ENCODE data around the gene CENPV.

Gene CENPV

GRCh38 chr17:16381496-16381820 lies 28.2 kb upstream of the CENPV start:
- Histone ChIP-seq H3K9ac (ENCODE audit: low read length in 2 of 2) (peak overlapping the region; percentile 89 to 93), H3K36me3 (ENCODE audit: control insufficient read depth in 2 of 2, insufficient read depth in 2 of 2, low read length in 2 of 2) (peaks cover 5 to 9% of the 10 kb centered on the region in 2 donors), H3K9me3 (ENCODE audit: control insufficient read depth in 2 of 2, low read length in 2 of 2) (no peaks in the 10 kb centered on the region), H3K4me1 (ENCODE audit: control insufficient read depth, insufficient read depth, low read length) (peaks cover 19% of the 10 kb centered on the region), H3K4me3 (ENCODE audit: low read length in 2 of 2) (peak overlapping the region; percentile 89 to 90), H3K27me3 (ENCODE audit: control insufficient read depth in 1 of 2, insufficient read depth in 2 of 2, low read length in 2 of 2) (no peaks in the 10 kb centered on the region), H3K27ac (ENCODE audit: low read length) (peak overlapping the region; percentile 93)

GRCh38 chr17:16380640-16381495 lies 27.6 kb upstream of the CENPV start, which contains the start of gene UBB:
TSS of gene UBB (plus strand) at chr17:16381091. CDS start at chr17:16381908, 817 bp downstream.
- peak within 1 kb of the TSS; percentile 89 to 90 for H3K4me3 ChIP-seq (ENCODE audit: low read length in 2 of 2)
- H3K4me1 ChIP-seq (ENCODE audit: control insufficient read depth, insufficient read depth, low read length): peaks cover 19% of the 10 kb centered on the region

GRCh38 chr17:16379654-16380053 lies 26.4 kb upstream of the CENPV start:
- H3K27ac ChIP-seq (ENCODE audit: low read length): no peak overlapping the region
- no peaks in the 10 kb centered on the region for H3K9me3 ChIP-seq (ENCODE audit: control insufficient read depth in 2 of 2, low read length in 2 of 2)
- no peak overlapping the region for H3K9ac ChIP-seq (ENCODE audit: low read length in 2 of 2)
- H3K36me3 ChIP-seq (ENCODE audit: control insufficient read depth in 2 of 2, insufficient read depth in 2 of 2, low read length in 2 of 2): peaks cover 5 to 9% of the 10 kb centered on the region in 2 donors
- H3K4me1 ChIP-seq (ENCODE audit: control insufficient read depth, insufficient read depth, low read length): peaks cover 17% of the 10 kb centered on the region
- H3K27me3 ChIP-seq (ENCODE audit: control insufficient read depth in 1 of 2, insufficient read depth in 2 of 2, low read length in 2 of 2): no peaks in the 10 kb centered on the region
- H3K4me3 ChIP-seq (ENCODE audit: low read length in 2 of 2): no peak overlapping the region

More at GRCh38 chr17:16380640-16381495, 27.6 kb upstream of the CENPV start, which contains the start of gene UBB:
- H3K9me3 ChIP-seq (ENCODE audit: control insufficient read depth in 2 of 2, low read length in 2 of 2): no peaks in the 10 kb centered on the region
- H3K27ac ChIP-seq (ENCODE audit: low read length): peak within 1 kb of the TSS; percentile 93
- peaks cover 5 to 9% of the 10 kb centered on the region in 2 donors for H3K36me3 ChIP-seq (ENCODE audit: control insufficient read depth in 2 of 2, insufficient read depth in 2 of 2, low read length in 2 of 2)
- H3K9ac ChIP-seq (ENCODE audit: low read length in 2 of 2): peak within 1 kb of the TSS; percentile 89 to 93
- no peaks in the 10 kb centered on the region for H3K27me3 ChIP-seq (ENCODE audit: control insufficient read depth in 1 of 2, insufficient read depth in 2 of 2, low read length in 2 of 2)

GRCh38 chr17:16378636-16379282 lies 25.5 kb upstream of the CENPV start:
- Histone ChIP-seq H3K27me3 (ENCODE audit: control insufficient read depth in 1 of 2, insufficient read depth in 2 of 2, low read length in 2 of 2) (no peaks in the 10 kb centered on the region), H3K9ac (ENCODE audit: low read length in 2 of 2) (no peak overlapping the region), H3K4me3 (ENCODE audit: low read length in 2 of 2) (no peak overlapping the region), H3K9me3 (ENCODE audit: control insufficient read depth in 2 of 2, low read length in 2 of 2) (no peaks in the 10 kb centered on the region), H3K36me3 (ENCODE audit: control insufficient read depth in 2 of 2, insufficient read depth in 2 of 2, low read length in 2 of 2) (peaks cover 5 to 9% of the 10 kb centered on the region in 2 donors), H3K4me1 (ENCODE audit: control insufficient read depth, insufficient read depth, low read length) (peaks cover 15% of the 10 kb centered on the region), H3K27ac (ENCODE audit: low read length) (no peak overlapping the region)

- H3K9ac ChIP-seq (ENCODE audit: low read length in 2 of 2): no peak overlapping the region
- no peak overlapping the region for H3K27ac ChIP-seq (ENCODE audit: low read length)
Observed at GRCh38 chr17:16377941-16378341, 24.7 kb upstream of the CENPV start.

DNA sequence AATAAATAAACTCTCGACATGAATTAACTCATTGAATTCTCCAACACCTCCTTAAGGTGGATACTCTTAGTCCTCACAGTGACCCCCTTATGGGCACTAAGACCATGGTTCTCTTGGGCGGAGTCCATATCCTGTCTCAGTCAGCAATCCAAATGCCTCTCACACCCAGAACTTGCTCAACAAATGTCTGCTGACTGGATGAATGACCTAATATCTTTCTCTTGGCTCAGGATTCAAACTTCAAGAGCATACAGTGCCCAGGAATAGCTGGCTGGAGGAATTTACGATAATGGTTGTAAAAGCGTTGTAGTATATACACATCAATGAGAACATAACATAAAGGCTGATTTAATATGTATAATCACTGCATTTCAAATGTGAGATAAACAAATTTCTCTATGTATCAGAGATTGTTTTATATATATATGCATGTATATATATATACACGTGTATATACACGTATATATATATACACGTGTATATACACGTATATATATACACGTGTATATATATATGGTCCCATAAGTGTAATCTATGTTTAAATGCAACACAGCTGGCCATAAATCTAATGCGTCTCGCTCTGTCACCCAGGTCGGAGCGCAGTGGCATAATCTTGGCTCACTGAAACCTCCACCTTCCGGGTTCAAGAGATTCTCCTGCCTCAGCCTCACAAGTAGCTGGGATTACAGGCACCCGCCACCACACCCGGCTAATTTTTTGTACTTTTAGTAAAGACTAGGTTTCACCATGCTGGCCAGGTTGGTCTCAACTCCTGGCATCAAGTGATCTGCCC lies 21.1 kb upstream of the CENPV start:
- H3K9me3 ChIP-seq (ENCODE audit: control insufficient read depth in 2 of 2, low read length in 2 of 2): no peaks in the 10 kb centered on the region
- H3K4me3 ChIP-seq (ENCODE audit: low read length in 2 of 2): no peak overlapping the region
- no peak overlapping the region for H3K9ac ChIP-seq (ENCODE audit: low read length in 2 of 2)
- no peaks in the 10 kb centered on the region for H3K36me3 ChIP-seq (ENCODE audit: control insufficient read depth in 2 of 2, insufficient read depth in 2 of 2, low read length in 2 of 2)
- H3K4me1 ChIP-seq (ENCODE audit: control insufficient read depth, insufficient read depth, low read length): no peaks in the 10 kb centered on the region
- no peak overlapping the region for H3K27ac ChIP-seq (ENCODE audit: low read length)
- H3K27me3 ChIP-seq (ENCODE audit: control insufficient read depth in 1 of 2, insufficient read depth in 2 of 2, low read length in 2 of 2): no peaks in the 10 kb centered on the region

More at GRCh38 chr17:16377941-16378341, 24.7 kb upstream of the CENPV start:
- no peak overlapping the region for H3K4me3 ChIP-seq (ENCODE audit: low read length in 2 of 2)
- H3K4me1 ChIP-seq (ENCODE audit: control insufficient read depth, insufficient read depth, low read length): peaks cover 9% of the 10 kb centered on the region
- peaks cover under 1 to 5% of the 10 kb centered on the region in 2 donors for H3K36me3 ChIP-seq (ENCODE audit: control insufficient read depth in 2 of 2, insufficient read depth in 2 of 2, low read length in 2 of 2)
- no peaks in the 10 kb centered on the region for H3K9me3 ChIP-seq (ENCODE audit: control insufficient read depth in 2 of 2, low read length in 2 of 2)
- H3K27me3 ChIP-seq (ENCODE audit: control insufficient read depth in 1 of 2, insufficient read depth in 2 of 2, low read length in 2 of 2): no peaks in the 10 kb centered on the region

DNA sequence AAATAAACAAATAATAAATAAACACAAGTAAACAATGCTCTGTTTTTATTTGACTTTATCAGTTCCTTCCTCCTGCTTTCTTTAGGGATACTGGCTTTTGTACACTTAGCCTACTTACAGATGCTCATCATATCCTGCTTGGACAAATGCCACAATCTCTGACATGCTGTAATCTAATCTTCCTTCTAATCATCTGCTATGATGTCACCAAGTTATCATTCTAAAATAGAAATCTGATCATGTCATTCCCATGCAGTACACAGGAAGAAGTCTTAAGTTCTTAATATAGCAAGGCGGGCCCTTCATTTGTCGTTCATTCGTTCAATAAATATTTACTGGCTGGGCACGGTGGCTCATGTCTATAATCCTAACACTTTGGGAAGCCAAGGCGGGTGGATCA lies 18.5 kb upstream of the CENPV start:
- Histone ChIP-seq H3K36me3 (ENCODE audit: control insufficient read depth in 2 of 2, insufficient read depth in 2 of 2, low read length in 2 of 2) (no peaks in the 10 kb centered on the region), H3K4me3 (ENCODE audit: low read length in 2 of 2) (no peak overlapping the region), H3K9ac (ENCODE audit: low read length in 2 of 2) (no peak overlapping the region), H3K9me3 (ENCODE audit: control insufficient read depth in 2 of 2, low read length in 2 of 2) (no peaks in the 10 kb centered on the region), H3K27me3 (ENCODE audit: control insufficient read depth in 1 of 2, insufficient read depth in 2 of 2, low read length in 2 of 2) (no peaks in the 10 kb centered on the region), H3K27ac (ENCODE audit: low read length) (no peak overlapping the region), H3K4me1 (ENCODE audit: control insufficient read depth, insufficient read depth, low read length) (no peaks in the 10 kb centered on the region)

- peak overlapping the region; percentile 31 for H3K27ac ChIP-seq (ENCODE audit: low read length)
- H3K27me3 ChIP-seq (ENCODE audit: control insufficient read depth in 1 of 2, insufficient read depth in 2 of 2, low read length in 2 of 2): no peaks in the 10 kb centered on the region
- no peak overlapping the region for H3K4me3 ChIP-seq (ENCODE audit: low read length in 2 of 2)
- no peaks in the 10 kb centered on the region for H3K9me3 ChIP-seq (ENCODE audit: control insufficient read depth in 2 of 2, low read length in 2 of 2)
- no peaks in the 10 kb centered on the region for H3K36me3 ChIP-seq (ENCODE audit: control insufficient read depth in 2 of 2, insufficient read depth in 2 of 2, low read length in 2 of 2)
- H3K4me1 ChIP-seq (ENCODE audit: control insufficient read depth, insufficient read depth, low read length): peaks cover 7% of the 10 kb centered on the region
- peak overlapping the region; percentile 15 to 21 for H3K9ac ChIP-seq (ENCODE audit: low read length in 2 of 2)
Observed at GRCh38 chr17:16364625-16365024, 11.4 kb upstream of the CENPV start.

DNA sequence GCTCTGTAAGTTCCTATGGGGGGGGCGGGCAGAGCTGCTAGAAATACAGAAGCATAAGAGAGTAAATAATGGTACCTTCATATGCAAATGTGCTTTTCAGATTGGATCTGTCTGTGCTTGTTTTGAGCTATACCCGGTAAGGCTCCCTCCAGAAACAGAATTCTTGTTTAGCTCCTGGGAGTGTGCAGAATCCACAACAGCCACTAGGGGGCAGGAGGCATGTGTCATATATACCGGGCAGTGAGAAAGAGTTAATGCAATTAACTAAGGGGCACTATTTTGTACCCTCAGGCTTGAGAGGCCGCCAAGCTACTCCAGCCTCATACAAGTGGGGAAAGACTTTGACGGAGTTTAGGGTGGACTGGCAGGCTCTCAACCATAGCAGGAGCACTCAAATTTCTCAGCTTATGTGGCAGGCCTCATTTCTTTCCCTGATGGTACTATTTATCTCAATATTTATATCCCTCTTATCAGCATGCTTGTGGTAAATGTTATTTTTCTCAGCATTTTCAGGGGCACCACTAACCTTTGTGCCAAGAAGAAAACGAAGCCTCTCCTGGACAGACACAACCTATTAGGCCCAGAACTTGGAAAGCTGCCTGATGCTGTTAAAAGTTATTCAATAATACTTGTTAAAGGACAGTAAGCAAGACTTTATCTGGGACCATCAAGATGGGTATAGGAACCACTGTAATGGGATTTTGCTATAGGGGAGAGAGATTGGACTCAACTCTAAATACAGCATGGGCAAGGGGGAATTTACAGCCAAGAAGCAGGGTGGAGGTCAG lies 10.7 kb upstream of the CENPV start:
- no peaks in the 10 kb centered on the region for H3K9me3 ChIP-seq (ENCODE audit: control insufficient read depth in 2 of 2, low read length in 2 of 2)
- H3K9ac ChIP-seq (ENCODE audit: low read length in 2 of 2): peak overlapping the region in 1 of 2 donors; percentile 15
- H3K36me3 ChIP-seq (ENCODE audit: control insufficient read depth in 2 of 2, insufficient read depth in 2 of 2, low read length in 2 of 2): no peaks in the 10 kb centered on the region
- no peak overlapping the region for H3K4me3 ChIP-seq (ENCODE audit: low read length in 2 of 2)
- no peaks in the 10 kb centered on the region for H3K27me3 ChIP-seq (ENCODE audit: control insufficient read depth in 1 of 2, insufficient read depth in 2 of 2, low read length in 2 of 2)
- peaks cover 7% of the 10 kb centered on the region for H3K4me1 ChIP-seq (ENCODE audit: control insufficient read depth, insufficient read depth, low read length)
- peak overlapping the region; percentile 31 for H3K27ac ChIP-seq (ENCODE audit: low read length)

DNA sequence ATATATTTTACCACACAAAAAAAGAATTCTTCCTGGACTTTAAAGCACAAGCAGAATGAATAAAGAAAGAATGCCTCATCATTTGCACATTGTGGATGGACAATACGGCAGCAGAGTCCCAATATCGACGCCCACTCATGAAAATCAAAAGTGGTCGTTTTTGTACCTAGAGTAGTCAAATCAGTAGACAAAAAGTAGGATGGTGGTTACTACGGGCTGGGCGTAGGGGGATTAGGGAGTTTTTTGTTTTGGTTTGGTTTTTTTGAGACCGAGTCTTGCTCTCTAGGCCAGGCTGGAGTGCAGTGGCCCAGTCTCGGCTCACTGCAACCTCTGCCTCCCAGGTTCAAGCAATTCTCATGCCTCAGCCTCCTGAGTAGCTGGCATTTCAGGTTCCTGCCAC lies 8.6 kb upstream of the CENPV start:
- H3K27ac ChIP-seq (ENCODE audit: low read length): no peak overlapping the region
- H3K9me3 ChIP-seq (ENCODE audit: control insufficient read depth in 2 of 2, low read length in 2 of 2): no peaks in the 10 kb centered on the region
- no peaks in the 10 kb centered on the region for H3K36me3 ChIP-seq (ENCODE audit: control insufficient read depth in 2 of 2, insufficient read depth in 2 of 2, low read length in 2 of 2)
- H3K4me1 ChIP-seq (ENCODE audit: control insufficient read depth, insufficient read depth, low read length): peaks cover 7% of the 10 kb centered on the region
- no peaks in the 10 kb centered on the region for H3K27me3 ChIP-seq (ENCODE audit: control insufficient read depth in 1 of 2, insufficient read depth in 2 of 2, low read length in 2 of 2)
- no peak overlapping the region for H3K9ac ChIP-seq (ENCODE audit: low read length in 2 of 2)
- no peak overlapping the region for H3K4me3 ChIP-seq (ENCODE audit: low read length in 2 of 2)

Measured in stomach smooth muscle (tissue), 2 donors.